Activated CD8-positive, alpha-beta memory T cell treated with anti-CD3 and anti-CD28 coated beads for 24 hours (primary cell): Measurements from ENCODE around the gene CFAP54.
"Not testable (repeated sequence)": the region's sequence is repeated elsewhere in the genome, so short reads cannot be mapped to it uniquely, and the experiment has no call there.

Source experiments
- DNase-seq: peaks from one replicate; pipeline ENCODE4 v3.0.0-alpha.2; 2020

Gene CFAP54

DNA sequence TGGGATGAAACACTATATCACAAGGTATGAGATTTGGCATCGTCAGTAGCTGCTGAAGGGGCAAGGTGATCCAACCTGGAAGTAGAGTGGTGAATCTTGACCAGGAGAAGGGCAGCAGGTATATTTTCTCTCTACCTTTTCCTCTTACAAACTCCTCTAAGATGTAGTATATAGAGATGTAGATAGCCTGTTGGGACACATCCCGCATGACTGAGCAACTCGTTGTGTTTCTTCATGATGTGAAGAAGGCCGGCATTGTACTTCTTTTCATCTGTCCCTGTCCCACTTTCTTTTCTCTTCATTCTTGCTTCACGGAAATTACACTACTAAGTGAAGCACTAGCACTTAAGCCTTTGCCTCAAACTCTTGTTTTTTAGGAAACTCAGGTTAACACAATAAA, 7.3 kb upstream of the CFAP54 start:
- no peak for DNase-seq

DNA sequence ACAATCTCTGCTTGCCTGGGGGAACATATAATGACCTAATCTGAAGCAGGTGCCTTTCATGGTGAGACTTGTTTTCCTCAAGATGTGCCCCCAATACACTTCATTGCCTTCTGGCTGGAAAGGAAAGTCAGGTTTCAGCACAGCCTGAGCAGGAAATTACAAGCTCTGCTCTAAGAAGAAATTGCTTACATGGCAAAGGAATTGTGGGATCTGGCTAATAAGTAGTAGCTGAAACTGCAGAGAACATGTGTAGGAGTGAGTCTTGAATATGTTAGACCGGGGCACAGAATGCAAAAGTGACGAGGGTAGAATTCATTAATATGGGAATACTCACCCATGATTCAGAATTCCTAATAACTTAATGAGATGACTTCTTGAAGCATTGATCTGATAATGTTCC, 6.3 kb upstream of the CFAP54 start:
- DNase-seq: no peak

DNA sequence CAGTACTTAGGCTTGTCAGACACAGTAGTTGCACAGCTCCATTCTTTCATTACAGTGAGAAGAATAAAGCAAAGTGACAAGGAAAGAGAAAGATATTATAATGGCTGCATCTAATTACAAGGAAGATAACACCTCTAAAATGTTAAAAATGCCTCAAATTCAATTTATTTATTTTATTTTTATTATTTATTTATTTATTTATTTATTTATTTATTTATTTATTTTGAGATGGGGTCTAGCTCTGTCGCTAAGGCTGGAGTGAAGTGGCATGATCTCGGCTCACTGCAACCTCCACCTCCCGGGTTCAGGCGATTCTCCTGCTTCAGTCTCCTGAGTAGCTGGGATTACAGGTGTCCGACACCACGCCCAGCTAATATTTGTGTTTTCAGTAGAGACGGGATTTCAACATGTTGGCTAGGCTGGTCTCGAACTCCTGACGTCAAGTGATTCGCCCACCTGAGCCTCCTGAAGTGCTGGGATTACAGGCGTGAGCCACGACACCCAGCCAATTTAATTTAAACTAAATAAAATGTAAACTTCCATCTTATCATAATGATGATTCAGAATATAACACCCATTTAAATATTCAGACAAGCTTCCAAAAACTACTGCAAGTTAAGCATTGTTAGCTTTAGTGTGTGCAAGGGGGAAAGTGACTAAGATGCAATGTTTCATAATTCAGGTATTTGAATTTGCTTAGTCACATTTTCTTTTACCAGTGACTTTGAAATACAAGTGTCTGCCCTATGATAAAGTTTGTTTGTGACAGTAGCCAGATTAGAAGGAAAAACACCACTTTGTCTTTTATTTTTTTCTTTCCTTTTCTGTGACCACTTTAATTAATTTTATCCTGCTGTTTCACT, 2.4 kb upstream of the CFAP54 start:
- DNase-seq: no peak

DNA sequence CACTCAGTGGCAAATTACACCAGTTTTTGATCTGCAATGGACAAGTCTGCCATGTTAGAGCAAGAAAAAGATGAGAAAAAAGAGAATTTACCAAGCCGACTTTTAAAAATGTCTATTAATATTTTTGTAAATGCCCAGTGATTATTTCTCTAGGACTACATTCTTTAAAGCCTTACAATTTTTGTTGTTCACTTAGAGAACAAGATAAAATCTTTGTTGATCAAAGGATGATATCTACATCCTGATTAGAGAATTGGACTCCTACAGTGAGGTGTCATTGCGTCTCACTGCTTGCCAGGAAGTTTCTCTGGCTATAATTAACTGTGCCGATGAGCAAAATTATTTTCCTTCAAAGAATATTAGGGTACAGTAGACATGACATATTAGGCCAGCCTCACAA, 1.7 kb upstream of the CFAP54 start:
- no peak for DNase-seq

DNA sequence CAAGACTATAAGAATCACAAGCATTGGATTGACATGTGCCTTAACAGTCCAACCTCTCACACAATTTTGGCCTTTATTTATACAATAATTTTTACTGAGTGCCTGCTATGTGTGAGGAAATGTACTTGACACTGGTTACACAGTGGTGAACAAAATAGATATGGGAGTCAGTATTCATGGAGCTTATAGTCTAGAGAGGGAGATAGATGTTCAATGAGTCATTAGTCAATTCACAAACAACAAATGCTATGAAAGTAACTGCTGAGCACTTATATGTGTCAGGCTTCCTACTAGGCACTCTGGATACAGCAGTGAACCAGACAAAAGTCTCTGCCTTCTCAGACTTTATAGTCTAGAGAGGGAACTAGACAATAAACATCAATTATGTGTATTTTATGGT, 3.7 kb downstream of the CFAP54 start:
- DNase-seq: no peak

DNA sequence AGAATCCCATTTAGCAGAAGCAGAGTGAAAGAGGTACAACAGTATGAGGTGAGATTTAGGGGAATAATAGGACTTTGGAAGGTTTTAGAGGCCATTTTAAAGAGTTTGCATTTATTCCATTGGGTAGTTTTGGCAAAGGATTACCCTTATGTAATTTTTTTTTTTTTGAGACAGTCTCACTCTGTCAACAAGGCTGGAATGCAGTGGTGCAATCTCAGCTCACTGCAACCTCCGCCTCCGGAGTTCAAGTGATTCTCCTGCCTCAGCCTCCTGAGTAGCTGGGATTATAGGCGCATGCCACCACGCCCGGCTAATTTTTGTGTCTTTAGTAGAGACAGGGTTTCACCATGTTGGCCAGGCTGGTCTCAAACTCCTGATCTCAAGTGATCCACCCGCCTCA, 4.8 kb downstream of the CFAP54 start:
- DNase-seq: not testable (repeated sequence)

DNA sequence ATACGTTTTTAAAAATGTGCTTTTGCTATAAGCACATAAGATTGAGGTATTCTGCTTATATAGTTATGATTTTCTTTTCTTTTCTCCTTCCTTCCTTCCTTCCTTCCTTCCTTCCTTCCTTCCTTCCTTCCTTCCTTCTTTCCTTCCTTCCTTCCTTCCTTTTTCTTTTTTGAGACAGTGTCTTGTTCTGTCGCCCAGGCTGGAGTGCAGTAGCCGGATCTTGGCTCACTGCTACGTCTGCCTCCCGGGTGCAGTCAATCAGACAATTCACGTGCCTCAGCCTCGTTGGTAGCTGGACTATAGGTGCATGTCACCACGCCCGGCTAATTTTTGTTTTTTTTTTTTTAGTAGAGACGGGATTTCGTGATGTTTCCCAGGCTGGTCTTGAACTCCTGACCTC, 5.8 kb downstream of the CFAP54 start:
- no peak for DNase-seq

DNA sequence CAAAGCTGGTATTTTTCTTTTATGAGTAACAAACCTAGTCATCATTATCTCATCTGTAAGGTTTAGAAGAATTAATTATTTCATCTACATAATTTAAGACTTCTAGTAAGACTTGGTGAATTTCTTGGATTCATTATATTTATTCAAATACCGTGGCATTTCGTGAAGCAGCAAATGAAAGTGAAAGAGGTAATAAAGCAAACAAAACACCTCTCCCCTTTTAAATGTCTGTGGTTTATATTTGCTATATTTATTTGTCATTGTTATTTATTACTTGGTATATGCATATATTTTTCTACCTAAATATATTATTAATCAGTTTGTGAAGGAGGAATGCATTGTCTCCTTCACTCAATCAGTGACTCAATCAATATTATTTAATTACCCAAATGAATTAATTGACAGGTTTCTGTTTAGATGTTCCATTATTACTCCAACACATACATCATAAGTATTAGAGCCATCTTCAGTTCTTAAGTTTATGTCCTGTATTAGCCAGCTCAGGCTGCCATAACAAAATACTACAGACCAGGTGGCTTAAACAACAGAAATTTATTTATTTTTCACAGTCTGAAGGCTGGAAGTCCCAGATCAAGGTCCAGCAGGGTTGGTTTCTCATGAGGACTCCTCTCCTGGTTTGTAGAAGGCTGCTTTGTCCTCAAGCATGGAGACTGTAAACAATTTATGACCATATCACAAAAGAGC, 6.6 kb downstream of the CFAP54 start:
- DNase-seq: no peak

DNA sequence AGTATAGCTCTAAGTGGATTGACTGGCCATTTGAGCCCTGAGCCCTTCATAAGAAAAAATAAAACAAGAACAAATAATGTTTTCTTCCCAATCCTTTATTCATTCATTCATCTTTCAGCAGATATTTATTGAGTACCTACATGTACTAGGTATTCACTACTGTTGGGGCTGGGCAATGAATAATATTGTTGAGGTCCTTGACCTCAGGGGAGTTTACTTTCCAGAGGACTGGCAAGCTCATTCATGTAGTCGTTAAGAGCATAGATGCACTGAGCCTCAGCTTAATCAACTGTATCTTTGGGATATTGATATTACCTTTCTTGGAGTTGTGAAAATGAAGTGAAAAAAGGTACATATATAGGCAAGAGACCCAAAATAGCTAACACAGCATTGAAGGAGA, 7.6 kb downstream of the CFAP54 start:
- DNase-seq: no peak

DNA sequence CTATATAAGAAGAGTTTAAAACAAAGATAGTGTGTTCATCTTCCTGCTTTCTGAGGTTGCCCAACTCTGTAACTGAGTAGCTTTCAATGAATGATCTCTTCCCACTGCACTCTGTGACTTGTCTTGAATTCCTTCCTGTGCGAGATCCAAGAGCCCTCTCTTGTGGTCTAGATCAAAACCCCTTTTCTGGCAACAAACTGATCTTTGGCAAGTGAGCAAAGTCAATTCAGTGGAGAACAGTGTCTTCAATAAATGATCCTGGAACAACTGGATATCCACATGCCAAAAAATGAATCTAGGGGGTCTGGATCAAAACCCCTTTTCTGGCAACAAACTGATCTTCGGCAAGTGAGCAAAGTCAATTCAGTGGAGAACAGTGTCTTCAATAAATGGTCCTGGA, 8.5 kb downstream of the CFAP54 start:
- no peak for DNase-seq

DNA sequence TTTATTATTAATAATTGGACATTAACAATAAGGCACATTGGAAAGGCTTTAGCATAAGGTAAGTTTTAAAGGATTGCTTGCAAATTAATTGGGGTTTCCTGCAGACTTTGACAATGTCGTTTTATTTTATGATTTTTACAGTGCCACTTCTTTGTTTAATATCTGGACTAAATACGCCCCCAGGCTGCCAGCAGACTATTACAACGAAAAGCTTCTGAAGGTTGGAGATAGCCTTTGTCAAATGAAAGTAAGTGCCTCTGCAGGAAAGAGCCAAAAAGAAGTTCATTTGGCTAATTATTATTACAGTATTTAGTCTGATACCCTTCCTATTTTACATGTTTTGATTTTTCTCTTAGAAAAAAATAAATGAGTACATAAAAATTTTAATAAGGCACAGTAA, 11.3 kb downstream of the CFAP54 start:
- no peak for DNase-seq

DNA sequence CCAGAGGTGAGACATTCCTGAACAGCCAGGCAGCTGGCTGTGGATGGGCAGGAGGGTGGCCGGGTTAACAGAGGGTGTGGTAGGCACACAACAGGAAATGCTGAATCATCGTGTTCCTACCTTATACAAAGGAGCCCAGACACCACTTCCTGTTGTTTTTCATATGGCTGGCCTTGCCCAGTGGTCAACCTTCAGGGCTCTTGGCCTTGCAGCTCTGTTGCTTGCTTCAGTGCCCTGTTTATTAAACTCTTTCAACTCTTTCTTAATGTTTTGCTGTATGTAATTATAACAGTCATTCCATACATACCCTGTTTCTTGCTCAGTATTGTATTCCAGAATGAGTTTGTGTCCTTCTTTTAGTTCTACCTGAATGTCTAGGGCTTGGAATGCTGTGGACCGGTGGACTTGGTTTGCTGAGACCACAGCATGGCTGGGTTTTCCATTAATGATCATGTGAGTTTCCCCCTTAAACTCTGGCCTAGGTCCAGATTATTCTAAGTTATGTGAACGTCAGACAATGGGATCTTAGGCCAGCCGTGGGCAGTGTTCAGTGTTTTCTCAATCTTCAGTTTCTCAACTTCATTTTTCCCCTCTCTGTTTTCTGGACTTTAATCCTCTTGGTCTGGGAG, 11.9 kb downstream of the CFAP54 start:
- peak; percentile 64 for DNase-seq

DNA sequence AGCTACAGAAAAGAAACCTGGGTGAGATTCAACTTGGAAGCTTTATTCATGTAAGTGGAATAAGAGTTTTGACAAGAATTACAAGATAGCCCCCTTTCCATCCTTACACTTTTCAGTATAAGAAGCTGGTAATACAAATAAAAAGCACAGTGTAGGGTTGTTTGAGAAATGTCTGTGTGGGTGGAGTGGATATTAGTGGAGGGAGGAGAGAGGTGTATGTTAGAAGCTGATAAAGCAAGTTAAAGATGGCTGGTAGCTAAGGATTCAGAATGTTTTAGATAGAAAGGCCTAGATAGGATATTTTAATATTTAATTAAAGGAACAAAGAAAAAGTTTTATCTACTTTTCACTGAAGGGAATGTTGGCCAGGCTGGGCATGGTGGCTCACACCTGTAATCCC, 12.5 kb downstream of the CFAP54 start:
- DNase-seq: no peak

DNA sequence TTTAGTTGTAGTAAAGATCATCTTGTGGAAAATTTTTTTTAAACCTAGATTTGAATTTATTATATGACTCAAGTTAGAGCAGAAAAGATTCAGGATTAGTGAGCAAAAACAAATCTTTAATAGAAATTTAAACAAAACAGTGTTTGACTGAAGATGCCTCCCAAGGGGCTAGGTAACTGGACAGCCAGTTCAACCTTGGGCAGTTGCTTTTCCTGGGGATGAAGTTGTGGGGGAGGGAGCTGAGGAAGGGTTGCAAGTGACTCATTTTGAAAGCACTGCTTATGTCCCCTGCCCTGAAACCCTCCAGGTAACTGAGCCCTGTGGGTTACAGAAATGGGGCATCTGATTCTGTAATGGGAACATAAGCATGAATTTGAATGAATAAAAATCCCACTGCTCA, 13.1 kb downstream of the CFAP54 start:
- DNase-seq: no peak

DNA sequence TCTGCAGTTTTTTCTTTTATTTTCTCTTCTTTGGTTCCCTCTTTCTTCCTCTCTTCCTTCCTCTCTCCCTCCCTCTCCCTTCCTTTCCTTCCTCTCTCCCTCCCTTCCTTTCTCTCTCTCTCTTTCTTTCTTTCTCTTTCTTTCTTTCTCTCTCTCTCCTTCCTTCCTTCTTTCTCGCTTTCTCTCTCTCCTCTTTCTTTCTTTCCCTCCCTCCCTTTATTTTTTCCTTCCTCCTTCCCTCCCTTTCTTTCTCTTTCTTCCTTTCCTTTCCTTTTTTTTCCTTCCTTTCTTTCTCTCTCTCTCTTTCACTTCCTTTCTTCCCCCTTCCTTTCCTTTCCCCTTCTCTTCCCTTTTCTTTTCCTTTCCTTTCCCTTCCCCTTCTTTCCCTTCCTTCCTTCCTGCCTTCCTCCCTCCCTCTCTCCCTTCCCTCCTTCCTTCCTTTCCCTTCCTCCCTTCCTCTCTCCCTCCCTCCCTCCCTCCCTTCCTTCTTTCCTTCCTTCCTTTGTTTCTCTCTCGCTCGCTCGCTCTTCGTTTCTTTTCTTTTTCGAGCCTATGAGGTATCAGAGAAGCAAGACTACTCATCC, 13.7 kb downstream of the CFAP54 start:
- DNase-seq: no peak

DNA sequence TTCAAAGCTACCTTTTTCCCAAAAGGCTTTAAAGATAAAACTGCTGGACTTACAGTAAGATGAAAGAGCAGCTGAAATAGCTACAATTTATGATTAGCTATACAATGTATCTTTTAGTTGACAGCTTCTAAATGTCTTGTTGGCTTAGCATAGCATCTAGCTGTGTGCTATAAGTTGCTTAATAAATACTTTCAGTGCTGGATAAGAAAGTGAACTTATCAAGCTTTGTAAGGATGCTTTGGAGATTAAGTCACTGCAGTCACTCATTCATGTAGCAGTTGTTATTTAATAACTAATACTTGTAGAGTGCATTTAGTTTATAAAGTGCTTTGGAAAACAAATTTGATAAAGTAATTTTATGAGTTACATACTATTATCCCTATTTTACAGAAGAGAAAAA, 14.6 kb downstream of the CFAP54 start:
- DNase-seq: no peak

DNA sequence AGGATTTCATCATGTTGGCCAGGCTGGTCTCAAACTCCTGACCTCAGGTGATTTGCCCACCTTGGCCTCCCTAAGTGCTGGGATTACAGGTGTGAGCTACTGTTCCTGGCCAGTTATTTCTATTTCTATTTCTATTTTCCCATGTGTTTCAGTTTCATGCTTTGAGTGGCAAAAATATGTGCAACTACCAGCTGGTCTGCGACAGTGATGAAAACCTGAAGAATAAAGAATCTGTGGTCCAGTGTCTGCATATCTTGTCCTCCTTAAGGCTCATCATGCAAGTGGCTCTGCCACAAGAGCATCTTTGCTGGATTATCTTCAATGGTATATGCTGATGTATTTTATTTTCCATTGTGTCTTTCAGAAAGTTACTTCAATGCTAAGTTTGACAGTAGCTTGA, 17.4 kb downstream of the CFAP54 start:
- no peak for DNase-seq

DNA sequence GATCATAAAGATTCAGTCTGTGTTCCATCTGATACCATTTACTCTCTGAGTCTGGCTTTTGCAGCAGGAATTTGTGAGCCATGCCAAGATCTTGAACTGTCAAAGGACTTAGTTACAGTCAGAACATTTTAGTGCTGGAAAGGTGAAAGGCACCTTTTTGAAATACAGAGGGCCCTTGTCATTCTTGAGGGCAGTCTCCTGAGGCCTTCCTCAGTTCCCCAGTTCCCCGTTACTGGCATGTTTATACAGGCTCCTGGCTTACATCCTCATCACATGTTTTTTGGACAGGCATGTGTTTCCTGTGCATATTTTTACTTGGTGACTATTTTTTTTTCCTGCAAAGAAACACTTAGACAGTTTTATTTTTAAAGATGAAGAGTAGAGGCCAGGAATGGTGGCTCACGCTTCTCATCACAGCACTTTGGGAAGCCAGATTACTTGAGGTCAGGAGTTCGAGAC, 21.0 kb downstream of the CFAP54 start:
- DNase-seq: no peak

DNA sequence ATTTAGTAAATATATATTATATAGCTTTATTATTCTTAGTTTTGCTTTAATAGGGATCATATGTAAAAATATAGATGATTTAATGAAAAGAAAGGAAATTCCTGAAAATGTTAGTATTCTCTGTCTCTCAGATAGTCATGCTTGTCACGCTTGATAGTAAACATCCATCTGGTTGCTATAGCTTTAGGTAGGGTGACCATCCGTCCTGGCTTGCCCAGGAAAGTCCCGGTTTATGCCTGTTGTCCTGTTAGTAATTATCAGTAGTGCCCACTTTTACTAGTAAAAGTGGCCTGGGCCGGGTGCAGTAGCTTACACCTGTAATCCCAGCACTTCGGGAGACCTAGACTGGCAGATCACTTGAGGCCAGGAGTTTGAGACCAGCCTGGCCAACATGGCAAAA, 23.8 kb downstream of the CFAP54 start:
- DNase-seq: no peak

DNA sequence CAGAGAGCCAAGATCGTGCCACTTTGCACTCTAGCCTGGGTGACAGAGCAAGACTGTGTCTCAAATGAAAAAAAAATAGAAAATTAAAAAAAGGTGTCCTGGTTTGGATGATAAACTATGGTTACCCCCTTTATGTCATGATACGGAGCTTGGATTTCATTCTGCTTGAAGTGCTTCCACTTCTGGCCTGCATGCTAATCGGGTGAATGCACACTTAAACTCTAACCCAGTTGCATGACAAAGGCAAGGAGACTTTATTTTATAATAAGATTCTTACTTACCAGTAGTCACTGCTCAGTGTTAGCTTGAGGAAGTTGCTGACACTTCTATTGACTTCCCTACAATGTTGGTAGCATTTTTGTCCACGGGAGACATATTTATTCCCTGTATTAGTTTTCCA, 24.3 kb downstream of the CFAP54 start:
- no peak for DNase-seq

DNA sequence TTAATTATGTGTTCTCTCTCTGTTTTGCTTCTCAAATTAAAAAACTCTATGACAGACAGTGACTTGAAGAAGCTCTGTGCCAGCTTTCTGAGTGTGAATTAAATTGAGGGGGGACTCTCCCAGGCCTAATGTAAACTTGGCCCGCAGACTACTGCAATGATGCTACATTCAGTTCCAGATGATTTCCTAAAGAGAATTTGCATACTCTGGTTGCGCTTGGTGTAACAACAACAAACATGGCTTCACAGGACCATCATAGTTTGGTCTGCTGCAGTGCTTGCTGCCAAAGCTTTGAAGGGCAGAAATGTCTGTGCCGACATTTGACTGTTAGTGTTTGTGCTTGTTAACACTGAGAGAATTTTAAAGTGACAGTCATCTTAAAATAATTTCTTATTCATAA, 25.0 kb downstream of the CFAP54 start:
- DNase-seq: no peak

DNA sequence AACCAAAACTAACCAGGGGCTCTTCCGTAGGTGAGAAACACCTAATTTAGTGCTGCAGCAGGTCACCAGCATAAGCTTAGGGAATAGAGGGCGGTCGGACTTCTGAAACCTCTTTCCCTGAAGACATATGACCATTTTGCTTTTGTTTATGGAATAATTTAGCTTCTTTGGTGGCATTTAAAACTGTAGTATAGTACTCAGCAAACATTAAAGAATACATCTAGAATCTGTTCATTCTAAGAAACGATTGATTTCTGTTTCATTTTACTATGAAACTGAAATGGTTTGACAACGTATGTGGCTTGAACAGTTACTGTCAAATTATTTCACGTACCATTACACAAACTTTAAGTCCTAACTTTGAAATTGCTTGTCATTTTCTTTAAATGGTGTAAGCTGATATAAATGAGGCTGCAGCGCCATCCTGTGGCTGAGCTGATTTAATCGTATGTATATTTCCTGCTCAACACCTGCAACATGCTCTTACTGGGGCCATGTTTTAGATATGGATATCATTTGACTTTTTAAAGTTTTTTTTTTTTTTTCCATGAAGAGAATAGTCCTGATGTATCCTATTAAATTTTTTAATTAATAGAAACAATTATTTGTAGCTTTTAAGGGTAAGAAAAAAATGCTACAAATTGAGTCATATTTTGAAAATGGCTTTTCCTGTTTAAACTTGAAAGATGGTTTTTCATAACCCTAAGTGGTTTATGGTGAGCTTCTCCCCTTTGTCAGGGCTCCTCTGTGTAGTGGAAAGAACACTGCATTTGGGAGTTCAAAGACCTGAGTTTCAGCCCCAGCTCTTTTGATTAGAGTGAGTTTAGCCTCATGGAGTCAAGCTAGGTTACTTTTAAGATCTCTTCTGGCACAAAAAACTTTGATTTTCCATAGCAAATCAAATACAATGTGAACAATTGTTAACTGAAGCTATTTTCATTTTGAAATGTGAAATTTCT, 27.4 kb downstream of the CFAP54 start:
- peak; percentile 91 for DNase-seq
